Body of pancreas (tissue), 4 donors: ENCODE measurements around the gene ARHGEF4. TPM values are rescaled to one million over a fixed set of nuclear protein-coding genes. Genes with fewer than 3 reads are reported as not detected.

Experiments
- ATAC-seq: fragments of 150-250 bp; one replicate; pipeline ENCODE4 v1.9.1; 2016
- DNase-seq, 4 donors: peaks; one replicate each; pipeline ENCODE4 v3.0.0-alpha.2; 2019
- H3K27ac ChIP-seq, 4 donors: fragments of 200-600 bp; sonication (generic); 1 replicate in 3 of 4; 2 replicates in 1 of 4; pipeline versions ENCODE4 v1.5.1 to v1.6.1; 2016 to 2019; ENCODE audit warnings: mild to moderate bottlenecking in 1 of 4, mixed read lengths in 1 of 4, moderate library complexity in 1 of 4
- H3K27me3 ChIP-seq, 2 donors: fragments of 200-600 bp; sonication (generic); one replicate each; pipeline ENCODE4 v1.6.0; 2016; ENCODE audit warnings: mild to moderate bottlenecking in 1 of 2
- H3K36me3 ChIP-seq, 2 donors: fragments of 200-600 bp; sonication (generic); replicated peaks in 1 of 2; 2 replicates each; pipeline ENCODE4 v1.5.1; 2016; ENCODE audit warnings: low read depth in 2 of 2; ENCODE audit not compliant: insufficient read depth in 1 of 2
- H3K4me1 ChIP-seq: fragments of 200-600 bp; sonication (generic); one replicate; pipeline ENCODE4 v1.6.0; 2016
- H3K4me3 ChIP-seq, 2 donors: fragments of 200-600 bp; sonication (generic); 1 replicate in 1 of 2; 2 replicates in 1 of 2; pipeline ENCODE4 v1.5.1; 2016 to 2019
- H3K9me3 ChIP-seq, 3 donors: fragments of 200-600 bp; sonication (generic); 1 replicate in 2 of 3; 2 replicates in 1 of 3; pipeline ENCODE4 v1.5.1; 2016
- CTCF ChIP-seq, 7 experiments: fragments of 450-650 bp in 4 of 7; fragments of 200-600 bp in 3 of 7; sonication (generic) in 3 of 7; IDR thresholded peaks; one replicate each; pipeline ENCODE4 v1.5.1; 2016 to 2019; ENCODE audit warnings: antibody characterized with exemption in 7 of 7
- POLR2A ChIP-seq, 3 donors: fragments of 450-650 bp; IDR thresholded peaks; one replicate each; pipeline ENCODE4 v1.6.1; 2016; ENCODE audit warnings: antibody characterized with exemption in 3 of 3, mild to moderate bottlenecking in 2 of 3
- WGBS, 2 donors: methylation state at CpG; one replicate each; pipeline ENCODE4 v1.1.5; 2017; 5-methylcytosine and 5-hydroxymethylcytosine counted together
- intact Hi-C: fragments of 100-400 bp; cut with DNase I; formaldehyde crosslinking; loops from one replicate; pipeline ENCODE4 v1.15.1; 2023
- total RNA-seq, 2 donors: library from RNA; depleted of rRNA; stranded (reverse); fragments of >200 nt; gene quantifications; one replicate each; pipeline ENCODE4 v1.1.0, GENCODE V29; 2016

Gene ARHGEF4
- total RNA-seq, 2 donors from 2014 or later = 28.8 to 39.9 TPM

- Histone ChIP-seq H3K27ac (peak overlapping the region; percentile 77 to 88 (median 84)), H3K4me3 (no peak overlapping the region), H3K4me1 (peaks cover 56% of the 10 kb centered on the region), H3K9me3 (no peaks in the 10 kb centered on the region), H3K27me3 (no peaks in the 10 kb centered on the region), H3K36me3 (no peaks in the 10 kb centered on the region)
- TF ChIP-seq POLR2A (IDR thresholded peaks at IDR 0.05) = no peak
- no peak for TF ChIP-seq CTCF (IDR thresholded peaks at IDR 0.05)
- intact Hi-C loops = no loop called here
- DNase-seq (no peak), ATAC-seq (no peak)
- WGBS, 2 donors = 67 to 76% methylated on average over 13 to 18 of the region's 18 CpGs
Measured at GRCh38 chr2:130834931-130835765, 1.6 kb upstream of the ARHGEF4 start.

GRCh38 chr2:130835766-130836015, 1.0 kb upstream of the ARHGEF4 start:
- TF ChIP-seq CTCF (IDR thresholded peaks at IDR 0.05) = no peak
- TF ChIP-seq POLR2A (IDR thresholded peaks at IDR 0.05) = no peak
- DNase-seq = no peak
- no peak for ATAC-seq
- intact Hi-C loops = no loop called here
- H3K27ac ChIP-seq = peak overlapping the region in 3 of 4 donors; percentile 77 to 88 (median 87)
- H3K27me3 ChIP-seq = no peaks in the 10 kb centered on the region
- no peaks in the 10 kb centered on the region for H3K9me3 ChIP-seq
- H3K4me1 ChIP-seq = peaks cover 56% of the 10 kb centered on the region
- no peak overlapping the region for H3K4me3 ChIP-seq
- H3K36me3 ChIP-seq = no peaks in the 10 kb centered on the region
- WGBS, 2 donors = 89 to 92% methylated on average over 4 to 7 of the region's 7 CpGs

GRCh38 chr2:130837175-130837810, 579 bp downstream of the ARHGEF4 start:
- peak overlapping the region; percentile 62 to 68 for H3K4me3 ChIP-seq
- H3K27me3 ChIP-seq = no peaks in the 10 kb centered on the region
- 0 to 3% methylated on average over 2 to 49 of the region's 53 CpGs for WGBS, 2 donors

GRCh38 chr2:130837811-130838565, 1.3 kb downstream of the ARHGEF4 start:
- Histone ChIP-seq H3K4me3 (peak overlapping the region; percentile 62 to 68), H3K27ac (peak overlapping the region; percentile 69 to 88 (median 82)), H3K4me1 (peaks cover 56% of the 10 kb centered on the region), H3K27me3 (no peaks in the 10 kb centered on the region), H3K9me3 (no peaks in the 10 kb centered on the region), H3K36me3 (no peaks in the 10 kb centered on the region)
- peak; percentile 67 for ATAC-seq
- intact Hi-C loops = no loop called here
- TF ChIP-seq CTCF (IDR thresholded peaks at IDR 0.05) (no peak), POLR2A (IDR thresholded peaks at IDR 0.05) (peak in 2 of 3 donors; percentile 47 to 59)
- peak; percentile 77 to 89 (median 88) for DNase-seq
- WGBS, 2 donors = 50 to 65% methylated on average over 20 to 25 of the region's 28 CpGs

More at GRCh38 chr2:130837175-130837810, 579 bp downstream of the ARHGEF4 start:
- ATAC-seq (peak; percentile 24), DNase-seq (peak in 3 of 4 donors; percentile 8 to 39 (median 32))
- Histone ChIP-seq H3K9me3 (no peaks in the 10 kb centered on the region), H3K36me3 (no peaks in the 10 kb centered on the region), H3K4me1 (peaks cover 56% of the 10 kb centered on the region), H3K27ac (peak overlapping the region; percentile 69 to 88 (median 82))
- intact Hi-C loops = no loop called here
- TF ChIP-seq POLR2A (IDR thresholded peaks at IDR 0.05) = no peak
- TF ChIP-seq CTCF (IDR thresholded peaks at IDR 0.05) = no peak
